Hepatocyte (in vitro differentiated cells): ENCODE measurements around the gene JMJD8. TPM values are rescaled to one million over a fixed set of nuclear protein-coding genes. Genes with fewer than 3 reads are reported as not detected.

Source experiments
- DNase-seq: peaks from one replicate; pipeline ENCODE4 v3.0.0-alpha.2; 2016; ENCODE audit warnings: low spot score
- H2AFZ ChIP-seq: fragments of 200-600 bp; sonication (generic); 2 replicates; pipeline ENCODE4 v1.6.0; 2016; ENCODE audit warnings: antibody characterized with exemption, mild to moderate bottlenecking
- H3K27ac ChIP-seq: fragments of 200-600 bp; sonication (generic); 2 replicates; pipeline ENCODE4 v1.5.1; 2016; ENCODE audit warnings: mild to moderate bottlenecking
- H3K27me3 ChIP-seq: fragments of 200-600 bp; sonication (generic); 2 replicates; pipeline ENCODE4 v1.6.1; 2016
- H3K36me3 ChIP-seq: fragments of 200-600 bp; sonication (generic); replicated peaks from 2 replicates; pipeline ENCODE4 v1.5.1; 2016; ENCODE audit warnings: low read depth; ENCODE audit not compliant: insufficient read depth
- H3K4me1 ChIP-seq: fragments of 200-600 bp; sonication (generic); 2 replicates; pipeline ENCODE4 v1.5.1; 2016; ENCODE audit warnings: mild to moderate bottlenecking, moderate library complexity; ENCODE audit not compliant: insufficient read depth
- H3K4me2 ChIP-seq: fragments of 200-600 bp; sonication (generic); 2 replicates; pipeline ENCODE4 v1.6.0; 2016
- H3K4me3 ChIP-seq: fragments of 200-600 bp; sonication (generic); 2 replicates; pipeline ENCODE4 v1.5.1; 2016; ENCODE audit warnings: mild to moderate bottlenecking
- H3K79me2 ChIP-seq: fragments of 200-600 bp; sonication (generic); 2 replicates; pipeline ENCODE4 v1.6.0; 2017; ENCODE audit warnings: mild to moderate bottlenecking
- H3K9me2 ChIP-seq: fragments of 200-600 bp; sonication (generic); replicated peaks from 2 replicates; pipeline ENCODE4 v1.6.0; 2017; ENCODE audit warnings: mild to moderate bottlenecking; ENCODE audit not compliant: insufficient read depth
- H3K9me3 ChIP-seq: fragments of 200-600 bp; sonication (generic); 2 replicates; pipeline ENCODE4 v1.5.1; 2016; ENCODE audit warnings: low read depth, mild to moderate bottlenecking
- H4K20me1 ChIP-seq: fragments of 200-600 bp; sonication (generic); 2 replicates; pipeline ENCODE4 v1.6.0; 2016; ENCODE audit warnings: mild to moderate bottlenecking; ENCODE audit not compliant: insufficient read depth, poor library complexity, severe bottlenecking
- CTCF ChIP-seq: fragments of 200-600 bp; sonication (generic); IDR thresholded peaks from 2 replicates; pipeline ENCODE4 v1.5.1; 2016; ENCODE audit warnings: antibody characterized with exemption, mild to moderate bottlenecking; ENCODE audit not compliant: poor library complexity
- EZH2 ChIP-seq: fragments of 200-600 bp; sonication (generic); IDR thresholded peaks from 2 replicates; pipeline ENCODE4 v1.6.1; 2016; ENCODE audit warnings: antibody characterized with exemption, mild to moderate bottlenecking, borderline replicate concordance
- EZH2phosphoT487 ChIP-seq: fragments of 200-600 bp; sonication (generic); IDR thresholded peaks from one replicate; pipeline ENCODE4 v1.6.1; 2018; ENCODE audit warnings: antibody characterized with exemption, mild to moderate bottlenecking, low read depth, moderate library complexity; ENCODE audit not compliant: unreplicated experiment, severe bottlenecking
- WGBS: methylation state at CpG from one replicate; pipeline ENCODE4 v1.1.6; 2016; ENCODE audit warnings: low lambda C conversion rate; ENCODE audit errors: missing lambda C conversion rate; 5-methylcytosine and 5-hydroxymethylcytosine counted together
- polyA plus RNA-seq: library from polyadenylated mRNA; unstranded; fragments of >200 nt; fragmentation: Nextera tagmentation; extraction: Ambion mirVana; gene quantifications from 2 replicates; pipeline ENCODE4 v1.2.1, GENCODE V29; 2016
- total RNA-seq: library from RNA; depleted of rRNA; stranded (reverse); fragments of >200 nt; gene quantifications from 2 replicates; pipeline ENCODE4 v1.2.3, GENCODE V29; 2014

The JMJD8 gene
- total and polyA plus RNA-seq, 2 experiments from 2014 or later: 44.3 to 84.3 TPM

GRCh38 chr16:643050-643368 is 41.1 kb downstream of the JMJD8 start:
- WGBS: 89% methylated on average over 13 of the region's 13 CpGs
- no peaks in the 10 kb centered on the region for H3K9me3 ChIP-seq
- H3K79me2 ChIP-seq: peaks cover 52% of the 10 kb centered on the region
- peak overlapping the region; percentile 54 for H3K4me3 ChIP-seq
- peak overlapping the region; percentile 94 for H3K27ac ChIP-seq
- no peak overlapping the region for H2AFZ ChIP-seq
- H3K9me2 ChIP-seq: no peaks in the 10 kb centered on the region
- peaks cover 46% of the 10 kb centered on the region for H3K4me1 ChIP-seq
- H4K20me1 ChIP-seq: no peaks in the 10 kb centered on the region
- H3K36me3 ChIP-seq: no peaks in the 10 kb centered on the region
- no peak for DNase-seq
- H3K27me3 ChIP-seq: no peaks in the 10 kb centered on the region
- TF ChIP-seq EZH2phosphoT487 (no peak), EZH2 (no peak), CTCF (no peak)
- H3K4me2 ChIP-seq: peak overlapping the region; percentile 97

GRCh38 chr16:642189-643049 is 41.7 kb downstream of the JMJD8 start:
- Histone ChIP-seq H3K27ac (peak overlapping the region; percentile 94), H3K4me3 (peak overlapping the region; percentile 54), H3K27me3 (no peaks in the 10 kb centered on the region), H3K4me2 (peak overlapping the region; percentile 97), H3K4me1 (peaks cover 47% of the 10 kb centered on the region), H3K79me2 (peaks cover 46% of the 10 kb centered on the region), H3K9me2 (no peaks in the 10 kb centered on the region), H2AFZ (peak overlapping the region; percentile 81), H3K9me3 (no peaks in the 10 kb centered on the region), H4K20me1 (no peaks in the 10 kb centered on the region), H3K36me3 (no peaks in the 10 kb centered on the region)
- 11% methylated on average over 49 of the region's 72 CpGs for whole genome bisulfite sequencing
- TF ChIP-seq CTCF (no peak), EZH2phosphoT487 (no peak), EZH2 (no peak)
- peak; percentile 82 for DNase-seq

GRCh38 chr16:641326-642188 is 42.6 kb downstream of the JMJD8 start, which contains the start of gene MCRIP2:
Gene MCRIP2 (plus strand): TSS chr16:641828. CDS start chr16:641992, 164 bp downstream.
- H3K4me2 ChIP-seq: peak within 1 kb of the TSS; percentile 97

More at GRCh38 chr16:641326-642188, 42.6 kb downstream of the JMJD8 start, which contains the start of gene MCRIP2:
- WGBS: 1% methylated on average over 37 of the region's 81 CpGs
- TF ChIP-seq EZH2 (no peak), CTCF (no peak), EZH2phosphoT487 (no peak)
- peak within 1 kb of the TSS; percentile 81 for H2AFZ ChIP-seq
- peak within 1 kb of the TSS; percentile 94 for H3K27ac ChIP-seq
- peak within 1 kb of the TSS; percentile 54 for H3K4me3 ChIP-seq
- no peaks in the 10 kb centered on the region for H3K9me2 ChIP-seq
- peaks cover 47% of the 10 kb centered on the region for H3K4me1 ChIP-seq
- H3K9me3 ChIP-seq: no peaks in the 10 kb centered on the region
- DNase-seq: peak; percentile 95
- H3K27me3 ChIP-seq: no peaks in the 10 kb centered on the region
- H3K79me2 ChIP-seq: peaks cover 40% of the 10 kb centered on the region
- no peaks in the 10 kb centered on the region for H3K36me3 ChIP-seq
- no peaks in the 10 kb centered on the region for H4K20me1 ChIP-seq
